H1 (cell line): ENCODE measurements around the gene STX19. TPM values are rescaled to one million over a fixed set of nuclear protein-coding genes. Genes with fewer than 3 reads are reported as not detected.

Source experiments
- CTCF ChIA-PET: fragments of 300-600 bp; sonication (Branson Sonifier 250); formaldehyde crosslinking; loops from one replicate; lab custom pipeline; 2021; ENCODE audit not compliant: partially characterized antibody; lab: Charles Lee
- POLR2A ChIA-PET: fragments of 300-600 bp; sonication (Branson Sonifier 250); formaldehyde crosslinking; loops from one replicate; lab custom pipeline; 2021; ENCODE audit warnings: inconsistent platforms; ENCODE audit not compliant: partially characterized antibody; lab: Charles Lee
- DNase-seq, 2 experiments: peaks; one replicate each; pipeline versions ENCODE4 v3.0.0 to v3.0.0-alpha.2; 2010 to 2022; ENCODE audit warnings: low spot score in 2 of 2, low read depth in 1 of 2, mixed read lengths in 1 of 2
- FAIRE-seq: peaks from 2 replicates; lab custom pipeline; 2011; peaks lifted over from hg19 to GRCh38; lab: Jason Lieb, UNC
- H2AFZ ChIP-seq: 2 replicates; pipeline ENCODE4 v1.8.1; 2012; ENCODE audit warnings: low read length, inconsistent platforms
- H2AK5ac ChIP-seq: 2 replicates; pipeline ENCODE4 v1.6.1; 2013; ENCODE audit warnings: low read depth, low read length
- H2BK120ac ChIP-seq: replicated peaks from 2 replicates; pipeline ENCODE3; 2013; ENCODE audit warnings: low read depth, low read length, inconsistent platforms
- H2BK12ac ChIP-seq: 2 replicates; pipeline ENCODE4 v1.6.1; 2013; ENCODE audit warnings: low read depth, low read length
- H2BK15ac ChIP-seq: 2 replicates; pipeline ENCODE4 v1.6.1; 2013; ENCODE audit warnings: low read length
- H2BK20ac ChIP-seq: 2 replicates; pipeline ENCODE4 v1.6.1; 2013; ENCODE audit warnings: low read length
- H2BK5ac ChIP-seq: 2 replicates; pipeline ENCODE4 v1.6.1; 2013; ENCODE audit warnings: low read depth, low read length
- H3K14ac ChIP-seq: 2 replicates; pipeline ENCODE4 v1.6.1; 2013; ENCODE audit warnings: inconsistent platforms; ENCODE audit not compliant: insufficient read length
- H3K18ac ChIP-seq: 2 replicates; pipeline ENCODE4 v1.6.1; 2013; ENCODE audit warnings: low read length; ENCODE audit errors: extremely low read depth
- H3K23ac ChIP-seq: 2 replicates; pipeline ENCODE4 v1.6.1; 2013; ENCODE audit warnings: inconsistent platforms; ENCODE audit not compliant: insufficient read length
- H3K23me2 ChIP-seq: 2 replicates; pipeline ENCODE4 v1.6.1; 2013; ENCODE audit warnings: low read depth, low read length
- H3K27ac ChIP-seq: 2 replicates; pipeline ENCODE4 v1.6.1; 2011; ENCODE audit warnings: low read depth, low read length, inconsistent platforms
- H3K27me3 ChIP-seq, 4 experiments: replicated peaks in 1 of 4; 1 replicate in 1 of 4; 2 replicates in 3 of 4; pipeline versions ENCODE4 v1.6.1 to v1.8.1; 2011 to 2013; ENCODE audit warnings: low read length in 3 of 4, mild to moderate bottlenecking in 3 of 4, inconsistent platforms in 2 of 4, mixed read lengths in 2 of 4, moderate library complexity in 1 of 4; ENCODE audit not compliant: control insufficient read depth in 3 of 4, insufficient read depth in 3 of 4; ENCODE audit errors: extremely low read depth in 1 of 4
- H3K36me3 ChIP-seq, 4 experiments: 2 replicates each; pipeline versions ENCODE4 v1.6.1 to v1.8.1; 2011 to 2013; ENCODE audit warnings: mild to moderate bottlenecking in 4 of 4, low read length in 3 of 4, moderate library complexity in 2 of 4, control low read depth in 1 of 4, inconsistent platforms in 1 of 4; ENCODE audit not compliant: insufficient read depth in 4 of 4, control insufficient read depth in 2 of 4
- H3K4ac ChIP-seq: replicated peaks from 2 replicates; pipeline ENCODE3; 2013; ENCODE audit warnings: low read length, low read depth, mixed read lengths, inconsistent platforms; ENCODE audit not compliant: insufficient read length
- H3K4me1 ChIP-seq, 4 experiments: replicated peaks in 1 of 4; 1 replicate in 1 of 4; 2 replicates in 3 of 4; pipeline versions ENCODE4 v1.6.1 to v1.8.1; 2011 to 2013; ENCODE audit warnings: low read length in 3 of 4, inconsistent platforms in 2 of 4, mixed read lengths in 1 of 4; ENCODE audit not compliant: insufficient read depth in 4 of 4, control insufficient read depth in 3 of 4
- H3K4me2 ChIP-seq, 2 experiments: 2 replicates each; pipeline versions ENCODE4 v1.6.1 to v1.8.1; 2011 to 2013; ENCODE audit warnings: low read depth in 2 of 2, low read length in 2 of 2, control low read depth in 1 of 2, inconsistent platforms in 1 of 2, mild to moderate bottlenecking in 1 of 2; ENCODE audit not compliant: insufficient read depth in 1 of 2
- H3K4me3 ChIP-seq, 4 experiments: fragments of 200-600, 300-600 bp in 1 of 4; sonication (generic), shearing (Covaris generic), sonication (Bioruptor Twin) in 1 of 4; 2 replicates each; pipeline versions ENCODE4 v1.5.1 to v1.8.1; 2011 to 2016; ENCODE audit warnings: low read length in 4 of 4, low read depth in 3 of 4, control low read depth in 2 of 4, inconsistent platforms in 2 of 4, mild to moderate bottlenecking in 2 of 4, mixed read lengths in 1 of 4, moderate library complexity in 1 of 4; ENCODE audit not compliant: insufficient read depth in 2 of 4; ENCODE audit errors: extremely low read depth in 1 of 4
- H3K56ac ChIP-seq: replicated peaks from 2 replicates; pipeline ENCODE3; 2013; ENCODE audit warnings: low read depth, mild to moderate bottlenecking, mixed read lengths, low read length, inconsistent platforms; ENCODE audit not compliant: insufficient read length
- H3K79me1 ChIP-seq: 2 replicates; pipeline ENCODE4 v1.6.1; 2013; ENCODE audit warnings: low read depth, low read length, control low read depth
- H3K79me2 ChIP-seq, 2 experiments: 2 replicates each; pipeline versions ENCODE4 v1.6.1 to v1.8.1; 2012 to 2013; ENCODE audit warnings: low read length in 2 of 2, mild to moderate bottlenecking in 2 of 2, inconsistent platforms in 1 of 2; ENCODE audit not compliant: insufficient read depth in 2 of 2, control insufficient read depth in 1 of 2
- H3K9ac ChIP-seq, 4 experiments: replicated peaks in 1 of 4; 1 replicate in 1 of 4; 2 replicates in 3 of 4; pipeline versions ENCODE4 v1.6.1 to v1.8.1; 2011 to 2013; ENCODE audit warnings: low read depth in 3 of 4, low read length in 3 of 4, control low read depth in 2 of 4, mild to moderate bottlenecking in 2 of 4, moderate library complexity in 2 of 4, inconsistent platforms in 1 of 4; ENCODE audit errors: extremely low read depth in 1 of 4
- H3K9me3 ChIP-seq, 2 experiments: 2 replicates each; pipeline versions ENCODE4 v1.6.1 to v1.8.1; 2012 to 2013; ENCODE audit warnings: mild to moderate bottlenecking in 2 of 2, moderate library complexity in 2 of 2, control low read depth in 1 of 2, inconsistent platforms in 1 of 2, low read depth in 1 of 2, low read length in 1 of 2, mixed read lengths in 1 of 2; ENCODE audit not compliant: insufficient read depth in 2 of 2
- H4K20me1 ChIP-seq, 2 experiments: replicated peaks in 1 of 2; 2 replicates each; pipeline versions ENCODE3 to v1.8.1; 2011 to 2013; ENCODE audit warnings: inconsistent platforms in 2 of 2, low read length in 2 of 2, mild to moderate bottlenecking in 1 of 2; ENCODE audit not compliant: insufficient read depth in 2 of 2, control insufficient read depth in 1 of 2
- H4K5ac ChIP-seq: 2 replicates; pipeline ENCODE4 v1.6.1; 2013; ENCODE audit warnings: low read length, low read depth, mixed read lengths, inconsistent platforms; ENCODE audit not compliant: insufficient read length
- H4K8ac ChIP-seq: 2 replicates; pipeline ENCODE4 v1.8.0; 2013; ENCODE audit warnings: mild to moderate bottlenecking, moderate library complexity, low read length, inconsistent platforms; ENCODE audit not compliant: insufficient read depth; ENCODE audit errors: extremely low read depth
- H4K91ac ChIP-seq: replicated peaks from 2 replicates; pipeline ENCODE3; 2013; ENCODE audit warnings: low read length, mixed read lengths, inconsistent platforms; ENCODE audit not compliant: insufficient read length
- HDAC6 ChIP-seq: IDR thresholded peaks from one replicate; pipeline ENCODE4 v1.7.1; 2012; ENCODE audit warnings: low read depth, mild to moderate bottlenecking, inconsistent platforms, low read length, moderate library complexity
- JUN ChIP-seq: IDR thresholded peaks from 2 replicates; pipeline ENCODE4 v1.6.1; 2011; ENCODE audit warnings: low read depth, mild to moderate bottlenecking, improper control_type of control experiment, low read length
- POLR2AphosphoS5 ChIP-seq: IDR thresholded peaks from 2 replicates; pipeline ENCODE4 v1.6.1; 2011; ENCODE audit warnings: low read depth, low read length
- SIX5 ChIP-seq: IDR thresholded peaks from 2 replicates; pipeline ENCODE4 v1.6.1; 2011; ENCODE audit warnings: mild to moderate bottlenecking, low read depth, low read length
- SUZ12 ChIP-seq: fragments of 200-600 bp; sonication (generic); IDR thresholded peaks from 2 replicates; pipeline ENCODE4 v1.6.1; 2012; ENCODE audit warnings: mild to moderate bottlenecking, inconsistent platforms, low read length, moderate library complexity, mixed read lengths
- WGBS, 2 experiments: shearing (Covaris generic) in 1 of 2; methylation state at CpG; one replicate each; pipeline versions ENCODE4 v1.1.6 to v1.1.7; 2013 to 2015; ENCODE audit warnings: low lambda C conversion rate in 2 of 2, mixed read lengths in 2 of 2, inconsistent platforms in 1 of 2, low coverage in 1 of 2, missing lambda C conversion rate in 1 of 2; ENCODE audit not compliant: insufficient replicate concordance in 2 of 2, insufficient coverage in 1 of 2, insufficient read length in 1 of 2; ENCODE audit errors: extremely low coverage in 1 of 2, missing lambda C conversion rate in 1 of 2; 5-methylcytosine and 5-hydroxymethylcytosine counted together
- polyA plus RNA-seq, 7 experiments: library from polyadenylated mRNA; depleted of rRNA in 3 of 7; stranded (reverse) in 5 of 7; unstranded in 2 of 7; fragments of >200 nt in 5 of 7; fragments of 200-250 nt in 2 of 7; gene quantifications; 1 replicate in 5 of 7; 2 replicates in 1 of 7; 4 replicates in 1 of 7; pipeline versions ENCODE4 v1.2.1 to v1.2.3, GENCODE V29; 2011 to 2013; ENCODE audit warnings: missing spikeins in 2 of 7, mixed read lengths in 2 of 7
- total RNA-seq: library from RNA; stranded (reverse); fragmentation: NEBNext Ultra II Directional; extraction: Animal tissue kit (Norgen Biotek cat#: 25700); gene quantifications from 2 replicates; pipeline ENCODE4 v1.2.1, GENCODE V29; 2021

STX19 gene
- total and polyA plus RNA-seq, 2 of the 8 experiments (the other 6 are each of a cell fraction or from before 2014, with no cell fraction given): not detected

DNA sequence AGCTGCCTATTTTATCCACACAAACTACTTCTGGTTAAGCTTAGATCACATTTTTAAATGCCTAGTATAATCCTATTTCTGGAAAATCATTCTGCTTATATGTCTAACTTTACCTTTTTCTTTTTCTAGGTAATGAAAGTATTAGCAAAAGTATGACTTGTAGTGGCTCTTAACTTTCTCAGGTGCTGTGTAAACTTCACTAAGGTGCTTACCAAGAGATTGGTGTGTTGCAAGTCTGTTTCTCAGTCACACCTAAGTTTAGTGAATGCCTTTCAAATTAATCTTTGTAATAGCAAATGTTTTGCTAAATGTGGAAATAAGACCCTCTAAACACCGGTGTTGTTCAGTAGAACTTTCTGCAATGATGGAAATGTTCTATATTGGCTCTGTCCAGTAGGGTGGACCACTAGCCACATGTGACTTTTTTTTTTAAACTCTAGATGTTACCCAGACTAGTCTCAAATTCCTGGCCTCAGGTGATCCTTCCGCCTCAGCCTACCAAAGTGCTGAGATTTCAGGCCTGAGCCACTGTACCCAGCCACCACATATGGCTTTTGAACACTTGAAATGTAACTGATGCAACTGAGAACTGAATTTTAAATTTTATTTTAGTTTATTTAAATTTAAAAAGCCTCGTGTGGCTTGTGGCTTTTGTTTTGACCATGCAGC, 26.4 kb downstream of the STX19 start:
- Histone ChIP-seq H3K27ac (no peak overlapping the region), H2AK5ac (no peak overlapping the region), H3K14ac (no peak overlapping the region), H3K4ac (no peak overlapping the region), H3K4me3 (no peak overlapping the region), H2AFZ (no peak overlapping the region), H3K18ac (no peak overlapping the region), H3K36me3 (no peaks in the 10 kb centered on the region), H3K4me2 (no peak overlapping the region), H4K5ac (no peak overlapping the region), H2BK12ac (no peak overlapping the region), H4K91ac (no peak overlapping the region), H3K79me2 (no peaks in the 10 kb centered on the region), H3K9ac (no peak overlapping the region), H3K23ac (no peak overlapping the region), H2BK15ac (no peak overlapping the region), H3K56ac (no peak overlapping the region), H4K8ac (no peak overlapping the region), H3K4me1 (no peaks in the 10 kb centered on the region), H3K9me3 (no peaks in the 10 kb centered on the region), H3K23me2 (no peaks in the 10 kb centered on the region), H2BK20ac (no peak overlapping the region), H3K27me3 (no peaks in the 10 kb centered on the region), H4K20me1 (peaks cover 0 to 1% of the 10 kb centered on the region in 2 experiments), H2BK120ac (no peak overlapping the region), H3K79me1 (no peaks in the 10 kb centered on the region), H2BK5ac (no peak overlapping the region)
- WGBS, 2 experiments: 90% methylated on average over 3 of the region's 3 CpGs; no CpG with 5 or more reads in 1 of the 2 experiments
- TF ChIP-seq HDAC6 (no peak), JUN (no peak), SUZ12 (no peak), SIX5 (no peak), POLR2AphosphoS5 (no peak)
- POLR2A ChIA-PET: no interaction called here
- DNase-seq (no peak), FAIRE-seq (no peak)
- CTCF ChIA-PET: interaction anchor here (0.8 to 1.3 kb wide), 3 partner anchors 10 to 67 kb away, joined by 3 to 5 read pairs (median 4); no protein-coding TSS in a partner anchor
